Neuronal stem cell (in vitro differentiated cells): ENCODE data around the gene NUDT19.
"Not testable (repeated sequence)": the region's sequence is repeated elsewhere in the genome, so short reads cannot be mapped to it uniquely, and the experiment has no call there.

Experiments
- DNase-seq: peaks from one replicate; pipeline ENCODE4 v3.0.0-alpha.2; 2013; ENCODE audit warnings: low spot score
- H2AFZ ChIP-seq: one replicate; pipeline ENCODE4 v1.6.1; 2013; ENCODE audit warnings: mild to moderate bottlenecking, low read length, inconsistent platforms
- H2AK5ac ChIP-seq: 2 replicates; pipeline ENCODE4 v1.6.1; 2013; ENCODE audit warnings: low read depth, mild to moderate bottlenecking, inconsistent platforms, low read length, moderate library complexity, mixed read lengths
- H2BK120ac ChIP-seq: 2 replicates; pipeline ENCODE4 v1.6.1; 2013; ENCODE audit warnings: low read depth, mild to moderate bottlenecking, inconsistent platforms, low read length, moderate library complexity, mixed read lengths
- H2BK12ac ChIP-seq: one replicate; pipeline ENCODE4 v1.6.1; 2013; ENCODE audit warnings: low read length, inconsistent platforms
- H2BK15ac ChIP-seq: 2 replicates; pipeline ENCODE4 v1.6.1; 2013; ENCODE audit warnings: mild to moderate bottlenecking, low read length, inconsistent platforms, mixed read lengths
- H2BK5ac ChIP-seq: one replicate; pipeline ENCODE4 v1.6.1; 2013; ENCODE audit warnings: inconsistent platforms, mild to moderate bottlenecking, low read length, moderate library complexity
- H3K14ac ChIP-seq: one replicate; pipeline ENCODE4 v1.6.1; 2013; ENCODE audit warnings: low read length, inconsistent platforms
- H3K18ac ChIP-seq: 2 replicates; pipeline ENCODE4 v1.6.1; 2013; ENCODE audit warnings: low read length, inconsistent platforms
- H3K23ac ChIP-seq: 2 replicates; pipeline ENCODE4 v1.6.1; 2013; ENCODE audit warnings: low read depth, mild to moderate bottlenecking, mixed read lengths, low read length, inconsistent platforms; ENCODE audit not compliant: poor library complexity
- H3K27ac ChIP-seq: replicated peaks from 3 replicates; pipeline ENCODE4 v1.5.1; 2013; ENCODE audit warnings: low read length, inconsistent platforms
- H3K27me3 ChIP-seq, 3 experiments: 2 replicates each; pipeline ENCODE4 v1.6.1; 2013; ENCODE audit warnings: low read length in 3 of 3, mild to moderate bottlenecking in 2 of 3, inconsistent platforms in 1 of 3, low read depth in 1 of 3, mixed read lengths in 1 of 3, moderate library complexity in 1 of 3; ENCODE audit not compliant: control insufficient read depth in 3 of 3, insufficient read depth in 3 of 3
- H3K36me3 ChIP-seq, 2 donors: replicated peaks in 1 of 2; 2 replicates each; pipeline ENCODE4 v1.6.1; 2013; ENCODE audit warnings: low read length in 2 of 2; ENCODE audit not compliant: control insufficient read depth in 2 of 2, insufficient read depth in 2 of 2
- H3K4ac ChIP-seq: 2 replicates; pipeline ENCODE4 v1.6.1; 2013; ENCODE audit warnings: inconsistent platforms, mild to moderate bottlenecking, low read length, moderate library complexity
- H3K4me1 ChIP-seq, 2 donors: 1 replicate in 1 of 2; 2 replicates in 1 of 2; pipeline ENCODE4 v1.6.1; 2013; ENCODE audit warnings: low read length in 2 of 2, low read depth in 1 of 2; ENCODE audit not compliant: control insufficient read depth in 2 of 2, insufficient read depth in 1 of 2
- H3K4me2 ChIP-seq: one replicate; pipeline ENCODE4 v1.6.1; 2013; ENCODE audit warnings: mild to moderate bottlenecking, low read length, inconsistent platforms; ENCODE audit not compliant: insufficient read depth, poor library complexity, severe bottlenecking
- H3K4me3 ChIP-seq, 2 donors: 2 replicates each; pipeline ENCODE4 v1.5.1; 2013; ENCODE audit warnings: low read length in 2 of 2, mild to moderate bottlenecking in 2 of 2, inconsistent platforms in 1 of 2, moderate library complexity in 1 of 2
- H3K79me1 ChIP-seq: one replicate; pipeline ENCODE4 v1.6.1; 2013; ENCODE audit warnings: low read depth, mild to moderate bottlenecking, inconsistent platforms, low read length, moderate library complexity
- H3K9ac ChIP-seq: one replicate; pipeline ENCODE4 v1.6.1; 2013; ENCODE audit warnings: mild to moderate bottlenecking, low read depth, low read length, inconsistent platforms; ENCODE audit not compliant: poor library complexity
- H3K9me3 ChIP-seq, 2 donors: replicated peaks in 1 of 2; 2 replicates each; pipeline versions ENCODE3 to v1.6.1; 2013; ENCODE audit warnings: low read length in 2 of 2, mild to moderate bottlenecking in 2 of 2, inconsistent platforms in 1 of 2, low read depth in 1 of 2, mixed read lengths in 1 of 2, moderate library complexity in 1 of 2; ENCODE audit not compliant: control insufficient read depth in 2 of 2, insufficient read depth in 1 of 2
- H4K8ac ChIP-seq: one replicate; pipeline ENCODE4 v1.6.1; 2013; ENCODE audit warnings: low read depth, mild to moderate bottlenecking, inconsistent platforms, low read length, moderate library complexity
- H4K91ac ChIP-seq: one replicate; pipeline ENCODE4 v1.6.1; 2013; ENCODE audit warnings: low read length, low read depth, mild to moderate bottlenecking, inconsistent platforms; ENCODE audit not compliant: poor library complexity
- WGBS, 2 donors: extraction: QIAGEN DNeasy Blood & Tissue Kit; methylation state at CpG; one replicate each; pipeline ENCODE4 v1.1.7; 2013; ENCODE audit warnings: missing lambda C conversion rate in 2 of 2, mixed read lengths in 1 of 2; ENCODE audit not compliant: insufficient read length in 2 of 2, insufficient replicate concordance in 1 of 2; ENCODE audit errors: extremely low coverage in 2 of 2; 5-methylcytosine and 5-hydroxymethylcytosine counted together

Gene NUDT19

GRCh38 chr19:32691952-32692726 is 518 bp downstream of the NUDT19 start:
- Histone ChIP-seq H4K91ac (peak overlapping the region; percentile 92), H4K8ac (peak overlapping the region; percentile 1), H3K4me3 (peak overlapping the region; percentile 52 to 75), H3K36me3 (peaks cover 0 to 1% of the 10 kb centered on the region in 2 donors), H2BK5ac (no peak overlapping the region), H3K79me1 (peaks cover 4% of the 10 kb centered on the region), H2AK5ac (peak overlapping the region; percentile 98), H3K18ac (peak overlapping the region; percentile 97), H2AFZ (peak overlapping the region; percentile 95), H3K9ac (peak overlapping the region; percentile 91), H3K4ac (peak overlapping the region; percentile 98), H2BK15ac (peak overlapping the region; percentile 4), H3K23ac (peak overlapping the region; percentile 95), H3K27me3 (peaks cover 0 to 5% (median 0%) of the 10 kb centered on the region in 3 experiments), H2BK12ac (peak overlapping the region; percentile 86), H3K14ac (peak overlapping the region; percentile 82), H3K27ac (no peak overlapping the region), H3K4me1 (peaks cover 0 to 8% of the 10 kb centered on the region in 2 donors), H2BK120ac (peak overlapping the region; percentile 87), H3K9me3 (no peaks in the 10 kb centered on the region), H3K4me2 (peak overlapping the region; percentile 64)
- no CpG with 5 or more reads among the region's 93 CpGs for WGBS, 2 donors
- DNase-seq, result peak; percentile 36

DNA sequence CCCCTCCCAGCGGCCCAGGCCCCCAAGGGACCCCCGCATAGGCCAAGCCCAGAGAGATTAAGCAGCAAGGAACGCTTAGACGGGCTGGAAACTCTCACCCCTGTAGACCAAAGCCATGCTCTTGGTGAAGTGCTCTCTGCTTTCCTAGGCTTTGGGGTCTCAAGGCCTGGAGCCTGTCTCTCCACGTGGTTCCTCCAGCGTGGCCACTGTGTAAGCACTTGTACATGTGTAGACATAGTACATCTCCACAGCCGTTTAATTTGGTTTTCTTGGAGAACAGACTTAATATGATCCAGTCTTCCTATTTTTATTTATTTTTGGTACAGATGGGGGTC is 1.1 kb downstream of the NUDT19 start:
- H3K4ac ChIP-seq, result peak overlapping the region; percentile 98
- no peak for DNase-seq
- peak overlapping the region; percentile 98 for H2AK5ac ChIP-seq
- peaks cover 0 to 8% of the 10 kb centered on the region in 2 donors for H3K4me1 ChIP-seq
- peak overlapping the region; percentile 95 for H3K23ac ChIP-seq
- peaks cover 0 to 5% (median 0%) of the 10 kb centered on the region in 3 experiments for H3K27me3 ChIP-seq
- WGBS, 2 donors, result no CpG with 5 or more reads among the region's 7 CpGs
- H2BK15ac ChIP-seq, result peak overlapping the region; percentile 4
- peak overlapping the region; percentile 1 for H4K8ac ChIP-seq
- H3K9ac ChIP-seq, result no peak overlapping the region
- peak overlapping the region; percentile 95 for H2AFZ ChIP-seq
- H3K4me3 ChIP-seq, result peak overlapping the region; percentile 52 to 75
- H2BK12ac ChIP-seq, result peak overlapping the region; percentile 86
- no peaks in the 10 kb centered on the region for H3K9me3 ChIP-seq
- no peak overlapping the region for H3K27ac ChIP-seq
- peaks cover 4% of the 10 kb centered on the region for H3K79me1 ChIP-seq
- no peak overlapping the region for H2BK5ac ChIP-seq
- H3K36me3 ChIP-seq, result peaks cover 0 to 1% of the 10 kb centered on the region in 2 donors
- H3K14ac ChIP-seq, result peak overlapping the region; percentile 76
- peak overlapping the region; percentile 97 for H3K18ac ChIP-seq
- no peak overlapping the region for H4K91ac ChIP-seq
- peak overlapping the region; percentile 64 for H3K4me2 ChIP-seq
- no peak overlapping the region for H2BK120ac ChIP-seq

GRCh38 chr19:32693151-32694108 is 1.8 kb downstream of the NUDT19 start:
- not testable (repeated sequence) for H2BK12ac ChIP-seq, H3K4me2 ChIP-seq, H2BK120ac ChIP-seq, H3K27ac ChIP-seq, H2BK15ac ChIP-seq, H3K18ac ChIP-seq, H4K91ac ChIP-seq, H2AK5ac ChIP-seq, H2BK5ac ChIP-seq, H3K9ac ChIP-seq, H4K8ac ChIP-seq, H3K23ac ChIP-seq, H3K14ac ChIP-seq, H3K79me1 ChIP-seq, H3K27me3 ChIP-seq, H3K4me3 ChIP-seq, H3K4me1 ChIP-seq, H2AFZ ChIP-seq, DNase-seq, H3K9me3 ChIP-seq, H3K36me3 ChIP-seq, H3K4ac ChIP-seq
- WGBS, 2 donors, result no CpG with 5 or more reads among the region's 20 CpGs

DNA sequence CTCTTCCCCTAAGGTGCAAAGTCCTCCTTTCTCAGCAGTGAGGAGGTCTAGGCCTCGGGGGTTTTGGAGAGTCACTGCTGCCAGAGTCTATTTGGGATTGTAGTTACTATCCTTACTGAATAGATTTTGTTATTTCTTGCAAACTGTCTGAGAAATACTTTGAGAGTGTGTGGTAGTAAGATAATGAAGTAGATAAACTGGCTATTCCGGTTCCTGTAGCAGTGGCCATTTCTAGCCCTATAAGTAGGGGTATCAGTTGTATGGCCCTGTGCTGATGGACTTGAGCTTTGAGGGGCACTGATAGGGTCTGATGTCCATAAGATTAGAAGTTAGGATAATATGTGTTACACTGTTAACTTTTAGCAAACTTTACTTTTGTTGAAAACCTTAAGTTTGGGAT is 2.7 kb downstream of the NUDT19 start:
- H2BK120ac ChIP-seq, H2AK5ac ChIP-seq, DNase-seq, H4K91ac ChIP-seq, H2BK5ac ChIP-seq, H3K27me3 ChIP-seq, H3K79me1 ChIP-seq, H2BK15ac ChIP-seq, H2AFZ ChIP-seq, H3K4ac ChIP-seq, H3K4me3 ChIP-seq, H3K27ac ChIP-seq, H3K23ac ChIP-seq, H3K9ac ChIP-seq, H3K36me3 ChIP-seq, H2BK12ac ChIP-seq, H3K14ac ChIP-seq, H3K9me3 ChIP-seq, H3K4me2 ChIP-seq, H3K4me1 ChIP-seq, H4K8ac ChIP-seq, H3K18ac ChIP-seq: not testable (repeated sequence)
- no CpG with 5 or more reads among the region's 2 CpGs for whole genome bisulfite sequencing, 2 donors
